Urinary bladder (tissue), 4 donors: ENCODE data around the gene SUFU. TPM values are rescaled to one million over a fixed set of nuclear protein-coding genes. Genes with fewer than 3 reads are reported as not detected.

ENCODE experiments used
- DNase-seq: peaks from one replicate; pipeline ENCODE4 v3.0.0-alpha.2; 2015; ENCODE audit errors: extremely low spot score
- H3K27ac ChIP-seq: one replicate; pipeline ENCODE4 v1.5.1; 2013; ENCODE audit warnings: low read depth, mild to moderate bottlenecking, moderate library complexity
- H3K36me3 ChIP-seq: one replicate; pipeline ENCODE4 v1.6.1; 2013; ENCODE audit warnings: mild to moderate bottlenecking, moderate library complexity; ENCODE audit not compliant: insufficient read depth
- H3K4me1 ChIP-seq: one replicate; pipeline ENCODE4 v1.6.1; 2013; ENCODE audit warnings: mild to moderate bottlenecking, moderate library complexity; ENCODE audit not compliant: insufficient read depth
- H3K4me3 ChIP-seq: one replicate; pipeline ENCODE4 v1.5.1; 2013; ENCODE audit warnings: low read depth, low read length
- WGBS: extraction: QIAGEN DNeasy Blood & Tissue Kit; methylation state at CpG from one replicate; pipeline ENCODE4 v1.1.7; 2013; 5-methylcytosine and 5-hydroxymethylcytosine counted together
- polyA plus RNA-seq: library from polyadenylated mRNA; stranded (reverse); fragments of 200-250 nt; gene quantifications from one replicate; pipeline ENCODE4 v1.2.3, GENCODE V29; 2013
- total RNA-seq: library from RNA; depleted of rRNA; stranded (reverse); fragments of >200 nt; gene quantifications from one replicate; pipeline ENCODE4 v1.2.3, GENCODE V29; 2014
- donor health status: healthy with polysubstance abuse.
- donor health status: healthy.

The SUFU gene
- total and polyA plus RNA-seq, 2 donors = 8.1 to 11.2 TPM

- Histone ChIP-seq H3K4me1 (peaks cover 1% of the 10 kb centered on the region), H3K36me3 (no peaks in the 10 kb centered on the region), H3K4me3 (no peak overlapping the region), H3K27ac (no peak overlapping the region)
- WGBS = 97% methylated on average over 2 of the region's 2 CpGs
- DNase-seq = no peak
Measured at GRCh38 chr10:102537948-102538347, 34.2 kb downstream of the SUFU start.

DNA sequence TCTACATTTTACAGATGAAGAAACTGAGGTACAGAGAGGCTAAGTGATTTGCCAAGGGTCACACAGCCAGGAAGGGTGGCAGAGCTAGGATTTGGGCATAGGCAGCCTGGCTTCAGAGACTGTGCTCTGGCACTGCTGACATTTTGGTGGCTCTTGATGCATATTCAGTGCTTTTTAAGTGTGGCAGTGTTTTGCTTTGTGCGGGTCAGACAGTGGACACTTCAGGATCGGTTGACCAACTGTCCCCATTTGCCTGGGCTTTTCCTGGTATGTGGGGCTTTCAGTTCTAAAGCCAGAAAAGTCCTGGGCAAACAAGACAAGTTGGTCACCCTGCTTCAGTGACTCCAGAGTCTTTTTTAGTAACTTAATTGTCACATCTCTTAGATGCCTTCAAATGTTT is 35.0 kb downstream of the SUFU start:
- Histone ChIP-seq H3K36me3 (no peaks in the 10 kb centered on the region), H3K4me3 (no peak overlapping the region), H3K4me1 (peaks cover 1% of the 10 kb centered on the region), H3K27ac (no peak overlapping the region)
- no peak for DNase-seq
- 92% methylated on average over 2 of the region's 2 CpGs for WGBS

GRCh38 chr10:102540023-102540422 is 36.3 kb downstream of the SUFU start:
- Histone ChIP-seq H3K4me1 (peaks cover 1% of the 10 kb centered on the region), H3K27ac (no peak overlapping the region), H3K4me3 (no peak overlapping the region), H3K36me3 (no peaks in the 10 kb centered on the region)
- 83% methylated on average over 1 of the region's 1 CpG for WGBS
- no peak for DNase-seq

GRCh38 chr10:102542800-102543418 is 39.1 kb downstream of the SUFU start:
- DNase-seq = no peak
- no peak overlapping the region for H3K27ac ChIP-seq
- H3K36me3 ChIP-seq = no peaks in the 10 kb centered on the region
- H3K4me3 ChIP-seq = no peak overlapping the region
- peaks cover 1% of the 10 kb centered on the region for H3K4me1 ChIP-seq
- 77% methylated on average over 8 of the region's 8 CpGs for whole genome bisulfite sequencing

DNA sequence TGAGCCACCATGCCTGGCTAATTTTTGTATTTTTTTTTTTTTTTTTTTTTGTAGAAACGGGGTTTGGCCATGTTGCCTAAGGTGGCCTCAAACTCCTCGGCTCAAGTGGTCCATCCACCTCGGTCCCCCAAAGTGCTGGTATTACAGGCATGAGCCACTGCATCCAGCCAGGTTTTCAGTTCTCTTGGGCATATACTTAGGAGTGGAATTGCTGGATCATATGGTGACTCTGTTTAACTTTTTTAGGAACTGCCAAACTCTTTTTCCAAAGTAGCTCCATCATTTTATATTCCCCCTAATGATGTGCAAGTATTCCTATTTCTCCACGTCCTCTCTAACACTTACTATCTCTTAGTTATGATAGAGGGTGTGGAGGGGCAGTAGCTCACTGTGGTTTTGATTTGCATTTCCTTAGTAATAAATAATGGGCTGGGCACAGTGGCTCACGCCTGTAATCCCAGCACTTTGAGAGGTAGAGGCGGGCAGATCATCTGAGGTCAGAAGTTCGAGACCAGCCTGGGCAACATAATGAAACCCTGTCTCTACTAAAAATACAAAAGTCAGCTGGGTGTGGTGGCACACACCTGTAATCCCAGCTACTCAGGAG is 41.6 kb downstream of the SUFU start:
- Histone ChIP-seq H3K4me1 (no peaks in the 10 kb centered on the region), H3K36me3 (no peaks in the 10 kb centered on the region), H3K27ac (no peak overlapping the region), H3K4me3 (no peak overlapping the region)
- DNase-seq = no peak
- 94% methylated on average over 7 of the region's 7 CpGs for WGBS

DNA sequence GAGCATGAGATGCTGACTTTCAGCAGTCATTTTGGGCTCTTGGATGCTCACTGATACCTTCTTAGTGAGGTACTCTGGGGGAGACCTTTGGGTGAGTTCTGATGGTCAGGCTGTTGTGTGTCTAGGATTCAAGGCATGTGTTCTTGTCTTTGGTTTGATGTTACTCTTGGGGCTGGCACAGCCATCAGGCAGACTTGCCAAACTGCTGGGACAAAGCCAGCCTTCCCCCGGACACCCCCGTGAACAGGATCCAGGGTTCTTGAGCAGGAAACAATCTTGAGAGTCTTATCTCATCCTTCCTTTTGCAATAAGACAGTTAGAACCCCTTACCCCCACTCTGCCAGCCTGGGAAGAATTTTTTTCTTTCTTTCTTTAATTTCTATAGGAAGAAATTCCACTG is 42.2 kb downstream of the SUFU start:
- H3K27ac ChIP-seq = no peak overlapping the region
- 15% methylated on average over 2 of the region's 2 CpGs for WGBS
- no peak for DNase-seq
- H3K4me1 ChIP-seq = no peaks in the 10 kb centered on the region
- H3K4me3 ChIP-seq = no peak overlapping the region
- no peaks in the 10 kb centered on the region for H3K36me3 ChIP-seq

- H3K4me3 ChIP-seq = no peak overlapping the region
- no peak for DNase-seq
- no peaks in the 10 kb centered on the region for H3K4me1 ChIP-seq
- no peak overlapping the region for H3K27ac ChIP-seq
- no peaks in the 10 kb centered on the region for H3K36me3 ChIP-seq
- WGBS = 59% methylated on average over 12 of the region's 12 CpGs
Measured at GRCh38 chr10:102546606-102547320, 43.0 kb downstream of the SUFU start.

DNA sequence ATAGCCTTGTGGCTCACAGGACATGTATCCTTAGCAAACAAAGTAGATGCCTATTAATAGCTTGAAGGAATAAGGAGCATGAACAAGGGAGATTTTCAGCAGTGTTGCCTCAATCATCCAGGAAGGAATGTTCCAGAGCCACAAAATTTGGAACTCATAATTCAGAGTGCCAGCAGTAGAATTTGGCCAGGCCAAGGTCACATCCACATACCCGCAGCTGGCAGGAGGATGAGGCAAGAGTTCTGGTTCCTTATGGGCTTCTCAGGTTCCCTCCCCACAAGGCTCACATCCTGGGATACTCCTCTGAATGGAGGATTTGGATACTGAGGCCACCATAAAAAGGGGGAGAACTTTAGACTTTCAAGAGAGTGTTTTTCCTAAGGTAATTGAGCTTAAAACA is 45.8 kb downstream of the SUFU start:
- no peaks in the 10 kb centered on the region for H3K36me3 ChIP-seq
- no peak overlapping the region for H3K4me3 ChIP-seq
- H3K27ac ChIP-seq = no peak overlapping the region
- 95% methylated on average over 1 of the region's 1 CpG for WGBS
- DNase-seq = no peak
- no peaks in the 10 kb centered on the region for H3K4me1 ChIP-seq

DNA sequence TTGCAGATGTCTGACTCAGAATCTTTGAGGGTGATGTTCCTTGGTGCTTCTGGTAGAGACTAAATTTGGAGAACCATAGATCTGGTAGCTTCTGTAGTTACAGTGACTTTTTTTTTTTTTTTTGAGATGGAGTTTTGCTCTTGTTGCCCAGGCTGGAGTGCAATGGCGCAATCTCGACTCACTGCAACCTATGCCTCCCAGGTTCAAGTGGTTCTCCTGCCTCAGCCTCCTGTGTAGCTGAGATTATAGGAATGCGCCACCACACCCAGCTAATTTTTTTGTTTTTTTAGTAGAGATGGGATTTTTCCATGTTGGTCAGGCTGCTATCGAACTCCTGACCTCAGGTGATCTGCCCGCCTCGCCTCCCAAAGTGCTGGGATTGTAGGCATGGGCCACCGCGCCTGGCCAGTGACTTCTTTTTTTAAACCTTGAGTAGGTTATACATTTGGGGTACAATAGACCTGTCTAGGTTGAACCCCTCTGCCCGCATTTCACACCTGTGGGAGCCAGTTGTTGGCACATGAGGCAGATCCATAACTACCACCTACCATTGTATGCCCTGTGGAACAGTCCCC is 47.0 kb downstream of the SUFU start:
- 98% methylated on average over 9 of the region's 9 CpGs for WGBS
- H3K27ac ChIP-seq = no peak overlapping the region
- DNase-seq = no peak
- no peak overlapping the region for H3K4me3 ChIP-seq
- H3K36me3 ChIP-seq = no peaks in the 10 kb centered on the region
- H3K4me1 ChIP-seq = no peaks in the 10 kb centered on the region

GRCh38 chr10:102552533-102552932 is 48.8 kb downstream of the SUFU start:
- H3K36me3 ChIP-seq = no peaks in the 10 kb centered on the region
- DNase-seq = no peak
- WGBS = 89% methylated on average over 2 of the region's 2 CpGs
- H3K4me1 ChIP-seq = no peaks in the 10 kb centered on the region
- no peak overlapping the region for H3K4me3 ChIP-seq
- no peak overlapping the region for H3K27ac ChIP-seq

DNA sequence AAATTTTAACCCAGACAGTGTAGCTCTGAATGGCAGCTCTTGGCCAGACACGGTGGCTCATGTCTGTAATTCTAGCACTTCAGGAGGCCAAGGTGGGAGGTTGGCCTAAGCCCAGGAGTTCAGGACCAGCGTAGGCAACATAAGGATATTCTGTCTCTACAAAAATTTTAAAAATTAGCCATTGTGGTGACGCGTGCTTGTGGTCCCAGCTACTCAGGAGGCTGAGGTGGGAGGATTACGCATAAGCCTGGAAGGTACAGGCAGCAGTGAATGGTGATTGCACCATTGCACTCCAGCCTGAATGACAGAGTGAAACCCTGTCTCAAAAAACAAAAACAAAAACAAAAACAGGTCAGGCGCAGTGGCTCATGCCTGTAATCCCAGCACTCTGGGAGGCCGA is 50.0 kb downstream of the SUFU start:
- H3K36me3 ChIP-seq = no peaks in the 10 kb centered on the region
- 97% methylated on average over 7 of the region's 7 CpGs for WGBS
- H3K4me1 ChIP-seq = no peaks in the 10 kb centered on the region
- no peak overlapping the region for H3K4me3 ChIP-seq
- no peak for DNase-seq
- H3K27ac ChIP-seq = no peak overlapping the region

- no peaks in the 10 kb centered on the region for H3K36me3 ChIP-seq
- H3K4me1 ChIP-seq = no peaks in the 10 kb centered on the region
- DNase-seq = no peak
- no peak overlapping the region for H3K4me3 ChIP-seq
- no peak overlapping the region for H3K27ac ChIP-seq
- 97% methylated on average over 5 of the region's 5 CpGs for WGBS
Measured at GRCh38 chr10:102554531-102554930, 50.8 kb downstream of the SUFU start.

DNA sequence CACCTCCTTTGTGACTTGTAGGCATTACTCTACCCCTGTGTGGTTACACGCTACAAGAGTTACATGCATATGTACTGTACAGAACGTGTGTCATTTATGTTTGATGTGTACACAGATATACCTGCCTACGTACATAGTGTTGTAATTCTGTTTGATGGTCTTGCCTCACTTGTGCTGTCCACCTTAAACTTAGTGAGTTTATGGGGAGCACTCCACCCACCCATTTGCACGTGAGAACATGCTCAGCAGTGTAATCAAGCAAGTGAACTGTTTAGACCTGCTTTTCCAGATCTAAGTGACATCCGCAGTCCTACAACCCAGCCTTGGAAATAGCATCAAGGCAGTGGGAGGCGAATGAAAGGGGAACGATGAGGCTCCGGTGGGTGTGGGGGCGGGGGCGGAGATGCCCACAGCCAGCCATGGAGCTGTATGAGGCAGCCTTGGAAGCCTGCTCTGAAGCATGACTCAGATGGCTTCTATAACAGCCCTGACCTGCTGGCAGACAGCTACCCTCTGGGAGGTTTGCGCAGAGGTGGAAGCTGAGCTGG is 52.1 kb downstream of the SUFU start:
- Histone ChIP-seq H3K4me3 (no peak overlapping the region), H3K4me1 (no peaks in the 10 kb centered on the region), H3K27ac (no peak overlapping the region), H3K36me3 (no peaks in the 10 kb centered on the region)
- DNase-seq = peak; percentile 62
- WGBS = 59% methylated on average over 11 of the region's 11 CpGs

- H3K36me3 ChIP-seq = no peaks in the 10 kb centered on the region
- no peaks in the 10 kb centered on the region for H3K4me1 ChIP-seq
- H3K4me3 ChIP-seq = no peak overlapping the region
- 78% methylated on average over 2 of the region's 2 CpGs for WGBS
- H3K27ac ChIP-seq = no peak overlapping the region
- DNase-seq = no peak
Measured at GRCh38 chr10:102557569-102557968, 53.8 kb downstream of the SUFU start.
